Measurements from ENCODE around the gene DLX4. TPM values are rescaled to one million over a fixed set of nuclear protein-coding genes. Genes with fewer than 3 reads are reported as not detected.

Gene DLX4
- total RNA-seq, 3 donors from 2014 or later = 0.73 to 1.1 (median 0.99) TPM

DNA sequence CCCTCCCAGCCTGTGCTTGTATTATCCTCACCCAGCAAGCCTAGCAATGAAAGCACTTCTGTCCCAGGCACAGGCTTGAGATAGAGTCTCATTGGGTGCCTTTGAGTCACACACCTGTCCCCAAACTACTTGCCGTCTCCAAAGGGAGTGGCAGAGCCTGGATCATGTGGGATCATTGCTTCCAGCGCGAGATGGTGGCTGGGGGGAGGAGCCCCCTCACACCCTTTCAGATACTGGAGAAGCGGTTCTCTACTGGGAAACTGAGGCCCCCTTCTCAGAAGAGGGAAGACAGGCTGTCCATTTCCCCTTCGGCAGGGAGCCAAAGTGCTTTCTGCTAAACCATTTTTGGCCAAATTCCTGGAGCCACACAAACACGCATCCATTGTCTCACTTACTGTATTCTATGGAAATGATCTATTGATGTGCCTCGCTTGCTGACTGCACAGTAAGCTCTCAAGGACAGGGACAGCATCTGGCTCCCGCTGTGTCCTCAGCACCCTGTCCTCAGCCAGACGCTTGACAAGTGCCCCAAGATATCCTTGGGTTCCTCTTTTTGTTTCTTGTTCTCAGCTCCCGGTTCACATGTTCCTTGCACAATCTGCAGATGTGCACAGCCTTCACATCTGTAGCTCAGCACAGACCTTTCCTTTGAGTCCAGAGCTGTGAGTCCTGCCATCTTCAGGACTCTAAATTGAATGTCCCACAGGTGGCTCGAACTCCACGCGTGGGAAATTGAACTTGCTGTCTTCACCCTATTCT is 52.0 kb downstream of the DLX4 start:
- peaks cover 21% of the 10 kb centered on the region for H3K27me3 Mint-ChIP-seq (ENCODE audit: low read depth)
- no peaks in the 10 kb centered on the region for H3K4me1 Mint-ChIP-seq (ENCODE audit: low read depth)
- no peaks in the 10 kb centered on the region for H3K36me3 Mint-ChIP-seq (ENCODE audit: insufficient read depth)
- no peak overlapping the region for H3K4me3 Mint-ChIP-seq
- H3K9me3 Mint-ChIP-seq = no peaks in the 10 kb centered on the region
- ATAC-seq = no peak
- DNase-seq = no peak

- Mint-ChIP-seq H3K27me3 (ENCODE audit: low read depth) (peaks cover 25% of the 10 kb centered on the region), H3K36me3 (ENCODE audit: insufficient read depth) (no peaks in the 10 kb centered on the region), H3K9me3 (no peaks in the 10 kb centered on the region), H3K4me1 (ENCODE audit: low read depth) (peaks cover under 1% of the 10 kb centered on the region), H3K4me3 (no peak overlapping the region)
- ATAC-seq = no peak
- DNase-seq = no peak
Observed at GRCh38 chr17:50021681-50022370, 52.8 kb downstream of the DLX4 start.

- Mint-ChIP-seq H3K36me3 (ENCODE audit: insufficient read depth) (no peaks in the 10 kb centered on the region), H3K4me3 (no peak overlapping the region), H3K9me3 (no peaks in the 10 kb centered on the region), H3K4me1 (ENCODE audit: low read depth) (peaks cover 6% of the 10 kb centered on the region), H3K27me3 (ENCODE audit: low read depth) (peaks cover 29% of the 10 kb centered on the region)
- no peak for ATAC-seq
- no peak for DNase-seq
Observed at GRCh38 chr17:50022463-50023130, 53.6 kb downstream of the DLX4 start.

DNA sequence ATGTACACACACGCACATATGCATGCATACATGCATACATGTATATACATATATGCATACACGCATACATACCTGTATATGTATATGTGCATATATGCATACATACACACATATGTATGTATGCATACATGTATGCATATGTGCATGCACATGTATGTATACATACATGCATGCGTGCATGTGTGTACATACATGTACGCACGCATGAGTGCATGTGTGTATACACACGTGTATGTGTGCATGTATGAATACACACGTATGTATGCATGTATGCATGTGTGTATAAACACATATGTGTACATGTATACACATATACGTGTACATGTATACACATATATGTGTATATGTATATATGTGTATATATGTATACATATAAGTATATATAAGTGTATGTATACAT is 54.5 kb downstream of the DLX4 start:
- ATAC-seq = no peak
- H3K9me3 Mint-ChIP-seq = no peaks in the 10 kb centered on the region
- H3K27me3 Mint-ChIP-seq (ENCODE audit: low read depth) = peaks cover 38% of the 10 kb centered on the region
- no peak for DNase-seq
- H3K4me3 Mint-ChIP-seq = no peak overlapping the region
- H3K4me1 Mint-ChIP-seq (ENCODE audit: low read depth) = peaks cover 8% of the 10 kb centered on the region
- H3K36me3 Mint-ChIP-seq (ENCODE audit: insufficient read depth) = no peaks in the 10 kb centered on the region

Other genes with a start within 250 kb of the DLX4 start
- gene FAM117A, start 205.1 kb upstream of the DLX4 start, total RNA-seq = 10 to 100 TPM; 10.3 to 12.1 (median 11.6) TPM
- 10 to 100 TPM; 59.4 to 66.6 (median 63.8) TPM for gene KAT7, start 180.5 kb upstream of the DLX4 start, total RNA-seq
- gene TAC4, start 121.1 kb upstream of the DLX4 start, total RNA-seq = not detected
- under 1 TPM; 0.08 to 0.47 (median 0.25) TPM for gene DLX3, start 26.0 kb downstream of the DLX4 start, total RNA-seq
- 10 to 100 TPM in 1 of 3 donors, 1 to 10 TPM in 2; 9.2 to 10.2 (median 9.4) TPM for gene ITGA3, start 86.9 kb downstream of the DLX4 start, total RNA-seq
- 10 to 100 TPM in 1 of 3 donors, 1 to 10 TPM in 2; 8.8 to 11.7 (median 9.2) TPM for gene PDK2, start 126.2 kb downstream of the DLX4 start, total RNA-seq
- gene SAMD14, start 161.0 kb downstream of the DLX4 start, total RNA-seq = under 1 TPM; 0.47 to 0.78 (median 0.52) TPM
- 10 to 100 TPM; 70.2 to 82.2 (median 76.6) TPM for gene PPP1R9B, start 181.5 kb downstream of the DLX4 start, total RNA-seq
- not detected for gene SGCA, start 196.8 kb downstream of the DLX4 start, total RNA-seq
- gene COL1A1, start 232.4 kb downstream of the DLX4 start, total RNA-seq = 1 to 10 TPM; 1.6 to 3.2 (median 2.8) TPM